Camera-type eye (tissue), 1 donor: ENCODE data around the gene KIAA0513. TPM values are rescaled to one million over a fixed set of nuclear protein-coding genes. Genes with fewer than 3 reads are reported as not detected.

Source experiments
- total RNA-seq: library from RNA; depleted of rRNA; stranded (reverse); fragments of >200 nt; gene quantifications from one replicate; pipeline ENCODE4 v1.2.3, GENCODE V29; 2014

Gene KIAA0513, protein sequence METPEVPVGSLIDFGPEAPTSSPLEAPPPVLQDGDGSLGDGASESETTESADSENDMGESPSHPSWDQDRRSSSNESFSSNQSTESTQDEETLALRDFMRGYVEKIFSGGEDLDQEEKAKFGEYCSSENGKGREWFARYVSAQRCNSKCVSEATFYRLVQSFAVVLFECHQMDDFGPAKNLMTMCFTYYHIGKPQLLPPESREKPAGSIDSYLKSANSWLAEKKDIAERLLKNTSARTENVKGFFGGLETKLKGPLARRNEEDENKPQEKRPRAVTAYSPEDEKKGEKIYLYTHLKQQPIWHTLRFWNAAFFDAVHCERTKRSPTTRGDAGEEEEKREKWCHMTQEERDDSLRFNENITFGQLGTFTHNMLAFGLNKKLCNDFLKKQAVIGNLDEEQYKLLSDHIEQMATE
- total RNA-seq = 21.8 TPM

DNA sequence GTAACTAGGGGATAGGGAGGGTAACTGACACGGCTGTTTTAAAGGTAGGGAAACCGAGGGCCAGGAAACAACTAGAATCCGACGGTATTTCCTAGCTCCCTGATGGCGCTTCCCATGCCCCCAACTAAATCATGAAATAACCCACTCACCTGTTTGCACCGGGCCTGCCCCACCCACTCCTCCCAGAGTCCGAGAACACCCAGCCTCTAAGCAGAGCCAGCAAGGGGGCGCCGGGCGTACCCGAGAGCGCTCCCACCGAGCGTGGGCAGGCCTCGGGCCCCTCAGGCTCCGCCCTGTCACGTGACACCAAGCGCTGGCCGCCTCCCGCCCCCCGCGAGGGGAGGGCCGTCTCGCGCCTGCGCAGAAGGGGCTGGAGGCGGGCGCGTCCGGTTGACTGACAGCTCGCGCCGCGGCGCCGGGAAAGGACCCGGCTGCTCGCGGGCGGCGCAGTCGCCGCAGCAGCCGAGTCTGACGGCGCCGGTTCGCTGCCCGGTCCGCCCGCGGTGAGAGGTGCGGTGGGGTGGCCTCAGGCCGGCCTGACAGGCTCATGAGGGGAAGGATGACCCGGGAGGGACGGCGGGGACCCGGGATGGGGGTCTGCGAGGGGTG is at the start of gene KIAA0513:
Gene KIAA0513 (plus strand): TSS at position 447 of the 609 bp plus-strand sequence. CDS start 39,277 bp downstream, outside the sequence.

DNA sequence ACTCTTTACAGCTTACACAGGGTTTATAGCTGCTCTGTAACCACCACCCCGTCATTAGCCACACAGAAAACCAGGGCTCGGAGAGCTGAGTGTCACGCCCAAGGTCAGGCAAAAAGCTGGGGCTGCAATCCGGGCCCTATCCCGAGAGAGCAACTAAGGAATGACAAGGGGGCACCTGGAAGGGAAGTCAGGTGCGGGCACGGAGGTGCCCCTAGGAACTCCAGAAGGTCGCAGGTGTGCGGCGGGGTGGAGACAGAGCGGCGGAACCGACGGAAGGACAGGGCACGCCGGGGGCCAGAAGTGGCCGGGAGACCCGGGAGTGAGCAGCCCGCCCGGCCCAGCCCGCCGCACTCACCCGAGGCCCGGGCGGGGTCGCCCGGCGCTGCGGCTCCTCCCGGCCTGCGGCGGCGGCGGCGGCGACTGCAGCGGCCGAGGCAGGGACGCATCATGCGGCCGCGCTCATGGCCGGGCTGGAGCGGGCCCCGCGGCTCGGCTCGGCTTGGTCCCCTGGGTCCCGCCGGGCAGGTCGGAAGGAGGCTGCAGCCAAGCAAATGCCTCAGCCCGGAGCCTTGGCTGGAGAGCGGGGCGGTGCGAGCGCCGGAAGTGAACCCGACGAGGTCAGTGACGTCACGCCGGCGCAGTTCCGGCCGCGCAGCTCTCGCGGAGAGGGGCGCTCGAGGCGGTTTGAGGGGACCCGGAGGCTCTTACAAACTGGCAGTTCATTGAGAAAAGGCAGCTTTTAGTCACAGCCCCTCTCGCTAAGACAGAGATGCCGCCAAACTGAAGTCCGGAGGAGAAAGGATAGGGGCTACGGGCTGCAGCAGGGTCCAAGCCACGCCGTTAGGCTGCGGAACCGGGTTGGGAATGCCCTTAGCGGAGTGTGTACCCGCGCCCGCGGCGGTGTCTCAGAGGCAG is 16.4 kb upstream of the KIAA0513 start, which contains the start of gene ZDHHC7:
Gene ZDHHC7 (minus strand): TSS at position 605 of the 915 bp plus-strand sequence. CDS start 20,917 bp downstream, outside the sequence.

DNA sequence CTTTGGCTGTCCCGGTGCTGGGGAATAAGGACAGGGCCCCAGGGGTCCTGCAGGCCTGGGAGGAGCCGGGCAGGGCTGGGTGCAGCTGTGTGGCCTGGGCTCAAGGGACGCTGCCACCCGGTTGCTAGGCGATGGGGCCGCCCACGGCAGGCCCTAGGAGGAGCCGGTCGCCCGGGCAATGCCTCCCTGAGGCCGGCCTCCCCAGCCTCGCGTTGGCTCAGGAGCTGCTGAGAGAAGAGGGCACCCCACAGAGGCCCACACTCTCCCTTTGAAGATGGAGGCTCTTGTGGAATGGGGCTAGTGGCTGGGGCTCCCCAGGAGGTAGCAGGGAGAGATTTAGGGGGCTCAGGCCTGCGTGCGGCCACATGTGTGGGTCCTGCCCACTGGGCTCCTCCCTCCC is 84.8 kb downstream of the KIAA0513 start, which contains the start of gene CIBAR2:
Gene CIBAR2 (minus strand): TSS at position 109 of the 400 bp plus-strand sequence. CDS start 120 bp downstream, outside the sequence.

Other genes starting within 250 kb of the KIAA0513 start
- gene CRISPLD2, start 207.8 kb upstream of the KIAA0513 start, total RNA-seq = 39.8 TPM
- 39.6 TPM for gene ZDHHC7, start 16.3 kb upstream of the KIAA0513 start, total RNA-seq
- gene CIBAR2, start 84.7 kb downstream of the KIAA0513 start, total RNA-seq = 0.77 TPM